ENCODE measurements around the gene EML4. TPM values are rescaled to one million over a fixed set of nuclear protein-coding genes. Genes with fewer than 3 reads are reported as not detected.

The EML4 gene
- total RNA-seq, 1 experiment from 2014 or later = 93.7 TPM

GRCh38 chr2:42227491-42227890 lies 58.3 kb downstream of the EML4 start:
- TF ChIP-seq CTCF (conservative IDR thresholded peaks at IDR 0.05; ENCODE audit: low read depth, low read length) = no peak
- no peak for TF ChIP-seq EZH2 (IDR thresholded peaks at IDR 0.05; ENCODE audit: borderline replicate concordance, low read depth, low read length, poor library complexity, severe bottlenecking)
- CTCF ChIA-PET = no interaction called here
- no peak overlapping the region for H3K27ac ChIP-seq (ENCODE audit: low read depth, low read length, poor library complexity, severe bottlenecking)
- no peaks in the 10 kb centered on the region for H3K36me3 ChIP-seq (ENCODE audit: insufficient read depth, low read length, poor library complexity, severe bottlenecking)
- BruUV-seq (replicated peaks) = no TSS peak
- H3K27me3 ChIP-seq (replicated peaks; ENCODE audit: insufficient read depth, low read depth, low read length, poor library complexity) = no peaks in the 10 kb centered on the region
- no peak overlapping the region for H3K4me3 ChIP-seq (ENCODE audit: low read depth, low read length, poor library complexity, severe bottlenecking)
- DNase-seq (ENCODE audit: low spot score) = no peak
- H3K9me3 ChIP-seq (ENCODE audit: low read depth, low read length, poor library complexity, severe bottlenecking) = no peaks in the 10 kb centered on the region
- intact Hi-C loops (cut with micrococcal nuclease; ENCODE audit: unreplicated experiment) = no loop called here
- H3K4me1 ChIP-seq (ENCODE audit: insufficient read depth, low read length, poor library complexity, severe bottlenecking) = peaks cover 44% of the 10 kb centered on the region
- POLR2A ChIA-PET (ENCODE audit: low non-redundant PET) = no interaction called here

- BruUV-seq (replicated peaks) = no TSS peak
- TF ChIP-seq EZH2 (IDR thresholded peaks at IDR 0.05; ENCODE audit: borderline replicate concordance, low read depth, low read length, poor library complexity, severe bottlenecking) (no peak), CTCF (conservative IDR thresholded peaks at IDR 0.05; ENCODE audit: low read depth, low read length) (no peak)
- intact Hi-C loops (cut with micrococcal nuclease; ENCODE audit: unreplicated experiment) = no loop called here
These were observed 58.9 kb downstream of the EML4 start for GRCh38 chr2:42228101-42228500.

GRCh38 chr2:42229949-42230348 lies 60.8 kb downstream of the EML4 start:
- H3K4me3 ChIP-seq (ENCODE audit: low read depth, low read length, poor library complexity, severe bottlenecking) = no peak overlapping the region
- H3K4me1 ChIP-seq (ENCODE audit: insufficient read depth, low read length, poor library complexity, severe bottlenecking) = peaks cover 28% of the 10 kb centered on the region
- H3K36me3 ChIP-seq (ENCODE audit: insufficient read depth, low read length, poor library complexity, severe bottlenecking) = no peaks in the 10 kb centered on the region
- DNase-seq (ENCODE audit: low spot score) = no peak
- intact Hi-C loops (cut with micrococcal nuclease; ENCODE audit: unreplicated experiment) = no loop called here
- TF ChIP-seq EZH2 (IDR thresholded peaks at IDR 0.05; ENCODE audit: borderline replicate concordance, low read depth, low read length, poor library complexity, severe bottlenecking) (no peak), CTCF (conservative IDR thresholded peaks at IDR 0.05; ENCODE audit: low read depth, low read length) (no peak)
- BruUV-seq (replicated peaks) = no TSS peak
- no peaks in the 10 kb centered on the region for H3K27me3 ChIP-seq (replicated peaks; ENCODE audit: insufficient read depth, low read depth, low read length, poor library complexity)
- CTCF ChIA-PET = no interaction called here
- H3K9me3 ChIP-seq (ENCODE audit: low read depth, low read length, poor library complexity, severe bottlenecking) = no peaks in the 10 kb centered on the region
- POLR2A ChIA-PET (ENCODE audit: low non-redundant PET) = no interaction called here
- H3K27ac ChIP-seq (ENCODE audit: low read depth, low read length, poor library complexity, severe bottlenecking) = no peak overlapping the region

More at GRCh38 chr2:42228101-42228500, 58.9 kb downstream of the EML4 start:
- no peak for DNase-seq (ENCODE audit: low spot score)
- CTCF ChIA-PET = no interaction called here
- POLR2A ChIA-PET (ENCODE audit: low non-redundant PET) = no interaction called here
- Histone ChIP-seq H3K9me3 (ENCODE audit: low read depth, low read length, poor library complexity, severe bottlenecking) (no peaks in the 10 kb centered on the region), H3K27ac (ENCODE audit: low read depth, low read length, poor library complexity, severe bottlenecking) (no peak overlapping the region), H3K4me1 (ENCODE audit: insufficient read depth, low read length, poor library complexity, severe bottlenecking) (peaks cover 42% of the 10 kb centered on the region), H3K4me3 (ENCODE audit: low read depth, low read length, poor library complexity, severe bottlenecking) (no peak overlapping the region), H3K27me3 (replicated peaks; ENCODE audit: insufficient read depth, low read depth, low read length, poor library complexity) (no peaks in the 10 kb centered on the region), H3K36me3 (ENCODE audit: insufficient read depth, low read length, poor library complexity, severe bottlenecking) (no peaks in the 10 kb centered on the region)

All from A673 (cell line).